ENCODE measurements around the gene TMEM19. TPM values are rescaled to one million over a fixed set of nuclear protein-coding genes. Genes with fewer than 3 reads are reported as not detected.

Gene TMEM19
- total and polyA plus RNA-seq, 8 donors, result 3.8 to 14.8 (median 7.9) TPM

DNA sequence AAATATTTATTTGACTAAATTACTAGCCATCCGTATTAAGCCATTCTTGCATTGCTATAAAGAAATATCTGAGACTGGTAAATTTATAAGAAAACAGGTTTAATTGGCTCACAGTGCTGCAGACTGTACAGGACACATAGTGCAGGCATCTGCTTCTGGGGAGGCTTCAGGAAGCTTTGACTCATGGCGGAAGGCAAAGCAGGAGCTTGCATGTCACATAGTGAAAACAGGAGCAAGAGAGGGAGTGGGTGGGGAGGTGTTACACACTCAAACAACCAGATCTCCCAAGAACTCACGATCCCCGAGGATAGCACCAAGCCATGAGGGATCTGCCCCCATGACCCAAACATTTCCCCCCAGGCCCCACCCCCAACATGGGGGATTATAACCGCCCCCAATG is 42.1 kb downstream of the TMEM19 start:
- 85 to 87% methylated on average over 5 of the region's 5 CpGs for WGBS, 2 donors
- ATAC-seq (no peak), DNase-seq (no peak), FAIRE-seq (no peak)
- no peaks in the 10 kb centered on the region for H3K36me3 ChIP-seq
- no peak overlapping the region for H3K27ac ChIP-seq
- no peaks in the 10 kb centered on the region for H3K4me1 ChIP-seq
- no peaks in the 10 kb centered on the region for H3K9me3 ChIP-seq
- H3K27me3 ChIP-seq, result no peaks in the 10 kb centered on the region
- TF ChIP-seq, protein P1, sequence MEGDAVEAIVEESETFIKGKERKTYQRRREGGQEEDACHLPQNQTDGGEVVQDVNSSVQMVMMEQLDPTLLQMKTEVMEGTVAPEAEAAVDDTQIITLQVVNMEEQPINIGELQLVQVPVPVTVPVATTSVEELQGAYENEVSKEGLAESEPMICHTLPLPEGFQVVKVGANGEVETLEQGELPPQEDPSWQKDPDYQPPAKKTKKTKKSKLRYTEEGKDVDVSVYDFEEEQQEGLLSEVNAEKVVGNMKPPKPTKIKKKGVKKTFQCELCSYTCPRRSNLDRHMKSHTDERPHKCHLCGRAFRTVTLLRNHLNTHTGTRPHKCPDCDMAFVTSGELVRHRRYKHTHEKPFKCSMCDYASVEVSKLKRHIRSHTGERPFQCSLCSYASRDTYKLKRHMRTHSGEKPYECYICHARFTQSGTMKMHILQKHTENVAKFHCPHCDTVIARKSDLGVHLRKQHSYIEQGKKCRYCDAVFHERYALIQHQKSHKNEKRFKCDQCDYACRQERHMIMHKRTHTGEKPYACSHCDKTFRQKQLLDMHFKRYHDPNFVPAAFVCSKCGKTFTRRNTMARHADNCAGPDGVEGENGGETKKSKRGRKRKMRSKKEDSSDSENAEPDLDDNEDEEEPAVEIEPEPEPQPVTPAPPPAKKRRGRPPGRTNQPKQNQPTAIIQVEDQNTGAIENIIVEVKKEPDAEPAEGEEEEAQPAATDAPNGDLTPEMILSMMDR (IDR thresholded peaks at IDR 0.05), result no peak
- intact Hi-C loops (cut with DNase I), result no loop called here
- H3K4me3 ChIP-seq, result no peak overlapping the region

DNA sequence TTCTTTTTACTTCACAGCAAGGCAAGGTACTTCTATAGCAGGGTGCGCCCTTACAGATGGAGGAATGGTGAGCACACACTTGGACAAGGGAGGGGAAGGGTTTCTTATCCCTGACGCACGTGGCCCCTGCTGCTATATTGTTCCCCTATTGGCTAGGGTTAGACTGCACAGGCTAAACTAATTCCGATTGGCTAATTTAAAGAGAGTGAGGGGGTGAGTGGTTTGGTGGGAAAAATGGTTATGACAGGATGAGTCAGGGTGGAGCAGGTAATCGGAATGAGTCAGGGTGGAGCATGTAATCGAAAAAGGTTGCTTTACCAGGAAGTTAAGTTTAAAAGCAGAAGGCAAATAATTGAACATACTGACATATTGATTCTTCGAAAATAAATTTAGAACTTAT is 45.1 kb downstream of the TMEM19 start:
- TF ChIP-seq, protein P1 (IDR thresholded peaks at IDR 0.05), result no peak
- intact Hi-C loops (cut with DNase I), result no loop called here
- FAIRE-seq, result no peak
- no peak for ATAC-seq
- H3K4me1 ChIP-seq, result no peaks in the 10 kb centered on the region
- 74 to 76% methylated on average over 7 of the region's 7 CpGs for WGBS, 2 donors
- H3K27ac ChIP-seq, result no peak overlapping the region
- H3K36me3 ChIP-seq, result no peaks in the 10 kb centered on the region
- no peak overlapping the region for H3K4me3 ChIP-seq
- H3K27me3 ChIP-seq, result no peaks in the 10 kb centered on the region
- no peaks in the 10 kb centered on the region for H3K9me3 ChIP-seq
- no peak for DNase-seq

DNA sequence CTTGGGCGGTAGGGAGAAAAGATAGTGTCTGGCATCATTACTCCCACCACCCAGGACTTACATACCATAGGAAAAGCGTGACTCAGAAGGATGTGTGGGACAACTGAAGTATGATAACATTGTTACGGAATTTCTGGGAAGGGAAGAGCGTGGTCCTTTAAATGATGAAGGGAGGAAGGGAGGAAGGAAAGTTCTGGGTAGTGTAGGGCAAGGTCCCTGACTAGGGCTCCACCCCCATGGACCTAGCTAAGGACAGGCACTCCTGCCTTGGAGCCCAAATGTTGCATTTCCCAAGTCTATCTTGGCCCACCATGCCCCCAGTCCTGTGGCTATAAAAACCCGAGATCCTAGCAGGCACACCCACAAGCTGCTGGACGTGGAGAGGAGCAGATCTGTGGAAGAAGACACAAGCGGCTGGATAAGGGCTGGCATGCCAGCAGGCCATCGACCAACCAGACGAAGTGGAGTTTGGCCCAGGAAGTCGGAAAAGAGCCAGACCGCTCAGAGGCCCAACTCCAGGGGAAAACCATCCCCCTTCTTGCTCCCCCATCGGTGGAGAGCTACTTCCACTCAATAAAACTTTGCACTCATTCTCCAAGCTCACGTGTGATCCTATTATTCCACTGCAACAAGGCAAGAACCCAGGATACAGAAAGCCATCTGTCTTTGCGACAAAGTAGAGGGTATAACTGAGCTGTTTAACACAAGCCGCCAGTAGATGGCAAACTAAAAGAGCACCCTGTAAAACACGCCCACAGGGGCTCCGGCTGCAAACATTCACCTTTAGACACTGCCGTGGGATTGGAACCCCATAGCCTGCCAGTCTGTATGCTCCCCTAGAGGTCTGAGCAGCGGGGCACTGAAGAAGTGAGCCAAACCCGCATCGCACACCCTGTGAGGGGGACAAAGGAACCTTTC is 45.8 kb downstream of the TMEM19 start:
- 74% methylated on average over 21 of the region's 21 CpGs for WGBS, 2 donors
- intact Hi-C loops (cut with DNase I), result no loop called here
- H3K36me3 ChIP-seq, result no peaks in the 10 kb centered on the region
- no peak overlapping the region for H3K4me3 ChIP-seq
- H3K9me3 ChIP-seq, result no peaks in the 10 kb centered on the region
- no peak overlapping the region for H3K27ac ChIP-seq
- no peaks in the 10 kb centered on the region for H3K27me3 ChIP-seq
- TF ChIP-seq, protein P1 (IDR thresholded peaks at IDR 0.05), result no peak
- ATAC-seq (peak in 2 of 4 donors; percentile 54 to 66), DNase-seq (no peak), FAIRE-seq (no peak)
- no peaks in the 10 kb centered on the region for H3K4me1 ChIP-seq

DNA sequence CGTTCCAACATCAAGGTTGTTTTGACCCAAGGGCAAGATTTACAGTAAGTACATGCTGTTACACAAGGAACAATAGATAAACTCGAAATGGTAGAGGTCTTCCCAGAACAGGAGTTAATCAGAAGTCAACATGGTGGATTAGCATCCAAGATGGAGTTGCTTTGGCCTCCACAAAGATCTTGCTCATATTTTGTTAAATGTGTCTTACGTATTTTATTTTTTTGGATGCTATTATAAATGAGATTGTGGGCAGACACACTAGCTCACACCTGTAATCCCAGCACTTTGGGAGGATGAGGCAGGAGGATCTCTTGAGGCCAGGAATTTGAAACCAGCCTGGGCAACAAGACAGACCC is 46.5 kb downstream of the TMEM19 start:
- TF ChIP-seq, protein P1 (IDR thresholded peaks at IDR 0.05), result no peak
- DNase-seq (no peak), FAIRE-seq (no peak), ATAC-seq (no peak)
- no peaks in the 10 kb centered on the region for H3K4me1 ChIP-seq
- 69 to 71% methylated on average over 3 of the region's 3 CpGs for WGBS, 2 donors
- no peak overlapping the region for H3K4me3 ChIP-seq
- no peaks in the 10 kb centered on the region for H3K27me3 ChIP-seq
- H3K9me3 ChIP-seq, result no peaks in the 10 kb centered on the region
- no peak overlapping the region for H3K27ac ChIP-seq
- no peaks in the 10 kb centered on the region for H3K36me3 ChIP-seq
- intact Hi-C loops (cut with DNase I), result no loop called here

DNA sequence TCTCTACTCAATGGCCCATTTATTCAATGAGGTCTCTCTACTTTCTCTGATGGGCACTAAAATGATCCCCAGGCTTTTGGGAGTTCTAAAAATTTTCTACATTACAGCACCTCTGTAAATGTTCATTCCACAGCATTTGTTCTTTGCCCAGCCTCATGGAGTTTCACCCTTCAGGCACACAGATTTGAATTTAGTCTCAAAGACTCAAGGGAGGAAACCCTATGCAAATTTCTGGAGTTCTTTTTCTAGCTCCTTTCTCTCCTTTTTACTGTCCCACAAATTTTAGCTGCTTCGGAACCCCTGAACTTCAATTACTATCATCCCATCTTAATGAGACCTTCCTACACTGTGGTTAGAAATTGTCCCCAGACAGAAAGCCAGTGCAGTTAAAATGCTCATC is 51.3 kb downstream of the TMEM19 start:
- WGBS, 2 donors, result 89 to 96% methylated on average over 1 of the region's 1 CpG
- H3K27ac ChIP-seq, result no peak overlapping the region
- TF ChIP-seq, protein P1 (IDR thresholded peaks at IDR 0.05), result no peak
- no peaks in the 10 kb centered on the region for H3K4me1 ChIP-seq
- FAIRE-seq, result no peak
- no peaks in the 10 kb centered on the region for H3K27me3 ChIP-seq
- intact Hi-C loops (cut with DNase I), result no loop called here
- no peak overlapping the region for H3K4me3 ChIP-seq
- H3K9me3 ChIP-seq, result no peaks in the 10 kb centered on the region
- H3K36me3 ChIP-seq, result no peaks in the 10 kb centered on the region
- ATAC-seq, result no peak
- no peak for DNase-seq
